GM18867 (cell line): ENCODE data around the gene HNRNPR.
"Not testable (repeated sequence)": the region's sequence is repeated elsewhere in the genome, so short reads cannot be mapped to it uniquely, and the experiment has no call there.

Source experiments
- ATAC-seq: cut with Tn5 transposase; IDR thresholded peaks from one replicate; pipeline ENCODE4 v1.9.1; 2021; ENCODE audit warnings: mild to moderate bottlenecking, moderate library complexity; ENCODE audit not compliant: unreplicated experiment

The HNRNPR gene

GRCh38 chr1:23257371-23257770 is 86.7 kb downstream of the HNRNPR start:
- not testable (repeated sequence) for ATAC-seq
